Measurements from ENCODE around the gene DPY19L1.
"Not testable (repeated sequence)": the region's sequence is repeated elsewhere in the genome, so short reads cannot be mapped to it uniquely, and the experiment has no call there.

- not testable (repeated sequence) for TF ChIP-seq POLR2A (IDR thresholded peaks at IDR 0.05; ENCODE audit: low read depth, low read length); POLR2AphosphoS5 (IDR thresholded peaks at IDR 0.05; ENCODE audit: low read depth, low read length); TAF1 (IDR thresholded peaks at IDR 0.05; ENCODE audit: low read depth, low read length); PAX5 (IDR thresholded peaks at IDR 0.05; ENCODE audit: insufficient read depth, low read length, severe bottlenecking)
These were observed 119.0 kb downstream of the DPY19L1 start for GRCh38 chr7:34918198-34918861.

Data from GM12891 (cell line).